ENCODE measurements around the gene DAGLA.

The DAGLA gene

DNA sequence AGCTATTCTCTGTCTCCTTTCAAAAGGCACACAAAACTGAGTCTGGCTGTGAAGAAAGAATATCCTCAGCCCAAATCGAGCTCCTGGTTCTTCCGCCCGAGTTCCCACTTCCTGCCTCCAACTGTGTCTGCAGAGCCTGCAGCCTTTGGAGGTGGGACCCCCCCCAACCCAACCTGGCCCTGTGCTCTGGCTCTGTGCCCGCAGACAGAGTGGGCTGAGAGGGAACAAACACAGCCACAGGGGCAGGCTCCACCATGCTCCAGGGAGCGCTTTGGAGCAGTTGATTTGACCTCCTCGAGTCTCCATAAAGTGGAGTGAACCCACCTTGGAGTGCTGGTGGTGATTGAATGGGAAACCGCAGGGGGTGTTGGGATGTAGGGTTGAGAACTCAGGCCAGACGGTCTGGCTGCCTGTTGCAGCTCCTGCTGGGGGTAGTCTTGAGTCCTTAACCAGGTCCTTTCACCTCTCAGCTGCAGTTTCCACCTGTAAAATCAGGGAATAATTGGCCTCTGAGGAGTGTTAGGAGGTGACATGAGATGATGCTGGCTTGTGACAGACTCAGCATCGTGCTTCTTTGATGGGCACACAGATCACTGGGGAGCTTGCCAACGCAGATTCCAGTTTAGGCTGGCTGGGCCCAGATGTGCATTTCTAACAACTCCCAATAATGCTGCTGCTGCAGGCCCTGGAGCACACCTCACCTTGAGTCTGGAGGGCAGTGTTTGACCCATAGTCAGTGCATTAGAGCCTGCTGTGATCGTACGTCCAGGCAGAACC is 11.4 kb downstream of the DAGLA start:
- DNase-seq, result peak; percentile 86

DNA sequence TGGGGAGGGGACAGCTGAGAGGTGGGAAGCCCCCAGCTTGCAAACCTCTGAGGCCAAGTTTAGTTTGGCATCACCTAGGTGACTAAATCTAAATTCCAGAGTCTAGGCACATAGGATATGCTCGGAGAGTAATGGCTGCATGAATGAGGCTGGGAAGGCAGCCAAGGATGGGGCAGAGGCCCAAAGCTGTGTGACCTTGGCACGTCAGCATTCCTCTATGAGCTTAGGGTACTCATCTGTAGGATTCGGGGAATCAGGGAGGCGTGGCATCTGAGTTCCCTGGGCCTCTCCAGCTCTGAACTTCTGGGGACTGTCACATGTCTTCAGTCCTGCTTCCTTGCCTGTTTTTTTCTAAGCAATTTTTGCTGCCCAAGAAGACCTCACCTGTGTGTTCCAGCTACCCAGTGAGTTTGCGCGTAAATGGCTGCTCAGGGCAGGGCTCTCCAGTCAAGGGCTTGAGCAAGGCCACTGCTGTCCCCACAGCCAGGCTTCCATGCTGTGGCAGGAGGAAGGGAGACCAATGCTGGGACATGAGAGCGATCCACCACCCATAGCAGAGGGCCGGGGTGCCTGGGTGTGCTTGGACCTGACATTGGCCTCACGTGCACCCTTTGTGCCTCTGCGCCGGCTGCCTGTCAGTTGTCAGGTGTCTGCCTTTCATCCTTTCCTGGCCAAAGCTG is 13.9 kb downstream of the DAGLA start:
- DNase-seq, result peak; percentile 76

- peak; percentile 49 for DNase-seq
Measured at GRCh38 chr11:61694602-61694939, 14.4 kb downstream of the DAGLA start.

GRCh38 chr11:61694946-61695706 is 14.9 kb downstream of the DAGLA start:
- DNase-seq, result peak; percentile 53

DNA sequence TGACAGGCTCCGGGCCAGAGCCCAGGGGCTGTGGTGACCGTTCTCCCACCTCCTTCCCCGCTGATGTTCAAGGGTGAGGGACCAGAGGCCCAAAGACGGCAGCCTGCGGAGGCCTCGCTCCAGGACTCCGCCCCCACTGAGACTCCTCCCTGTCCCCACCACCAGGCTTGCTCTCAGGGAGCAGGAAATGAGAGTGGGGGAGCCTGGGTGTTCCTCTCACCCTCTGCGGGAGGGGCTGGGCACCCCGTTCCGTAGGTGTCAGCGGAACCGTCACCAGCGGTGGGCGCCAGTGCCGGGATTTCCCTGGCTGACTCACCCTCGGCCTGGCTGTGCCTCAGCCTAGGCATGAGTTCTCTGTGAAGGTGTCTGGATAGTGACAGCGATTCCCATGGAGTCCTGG is 15.7 kb downstream of the DAGLA start:
- no peak for DNase-seq

DNA sequence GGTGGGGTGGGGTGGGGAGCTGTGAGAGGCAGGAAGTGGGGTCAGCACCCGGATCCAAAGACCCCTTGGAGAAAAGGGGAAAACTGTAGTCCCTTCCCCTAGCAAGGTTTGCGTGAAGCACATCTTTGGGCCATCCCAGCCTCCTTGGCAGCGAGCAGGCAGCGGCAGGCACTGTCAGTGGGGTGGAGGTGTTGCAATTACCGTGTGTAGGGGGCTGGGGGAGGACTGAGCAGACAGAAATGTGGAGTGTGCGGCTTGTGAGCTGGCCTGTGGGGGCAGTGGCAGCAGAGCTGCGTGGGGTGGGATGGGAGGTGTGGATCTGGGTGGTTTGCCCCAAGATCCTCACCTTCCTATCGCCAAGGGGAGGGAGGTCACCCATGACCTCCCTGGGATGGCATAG is 16.4 kb downstream of the DAGLA start:
- no peak for DNase-seq

- DNase-seq, result no peak
Measured at GRCh38 chr11:61697078-61697502, 16.9 kb downstream of the DAGLA start.

- DNase-seq, result no peak
Measured at GRCh38 chr11:61697764-61698163, 17.6 kb downstream of the DAGLA start.

DNA sequence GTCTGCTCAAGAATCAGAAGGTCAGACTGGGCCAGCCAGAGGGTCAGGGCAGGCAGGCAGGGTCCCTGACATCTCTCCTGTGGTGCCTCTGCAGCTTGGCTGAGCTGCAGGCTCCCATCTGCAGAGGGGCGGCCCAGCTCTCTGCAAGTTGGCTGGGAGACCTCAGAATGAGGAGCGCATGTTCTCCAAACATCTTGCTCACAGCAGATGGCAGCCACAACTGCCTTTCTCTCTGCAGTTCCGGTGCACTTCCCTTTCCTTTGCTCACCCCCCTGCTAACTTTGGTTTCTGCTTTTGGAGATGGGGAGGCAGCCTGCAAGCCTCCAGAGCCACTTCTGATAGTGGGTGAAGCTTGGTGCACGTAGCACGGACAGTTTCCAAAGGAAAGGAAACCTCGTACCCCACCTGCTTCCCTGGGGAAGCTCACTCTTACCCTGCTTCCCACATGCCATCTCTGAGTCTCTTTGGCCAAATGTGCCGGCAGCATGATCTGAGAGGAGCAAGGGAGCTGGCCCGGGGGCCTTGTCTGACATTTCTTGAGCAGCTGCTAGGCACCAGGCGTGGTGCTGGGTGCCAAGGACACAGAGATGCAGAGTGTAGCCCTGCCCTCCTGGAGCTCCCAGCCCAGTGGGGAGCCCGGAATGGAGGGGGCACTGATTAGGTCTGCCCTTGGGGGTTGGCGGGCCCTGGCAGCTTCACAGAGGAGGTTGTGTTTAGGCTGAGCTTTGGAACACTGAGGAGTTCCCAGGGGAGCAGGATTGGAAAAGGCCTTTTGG is 18.2 kb downstream of the DAGLA start:
- no peak for DNase-seq

- DNase-seq, result peak; percentile 81
Measured at GRCh38 chr11:61699737-61700160, 19.6 kb downstream of the DAGLA start.

GRCh38 chr11:61700212-61700611 is 20.0 kb downstream of the DAGLA start:
- no peak for DNase-seq

- no peak for DNase-seq
Measured at GRCh38 chr11:61700720-61701119, 20.5 kb downstream of the DAGLA start.

DNA sequence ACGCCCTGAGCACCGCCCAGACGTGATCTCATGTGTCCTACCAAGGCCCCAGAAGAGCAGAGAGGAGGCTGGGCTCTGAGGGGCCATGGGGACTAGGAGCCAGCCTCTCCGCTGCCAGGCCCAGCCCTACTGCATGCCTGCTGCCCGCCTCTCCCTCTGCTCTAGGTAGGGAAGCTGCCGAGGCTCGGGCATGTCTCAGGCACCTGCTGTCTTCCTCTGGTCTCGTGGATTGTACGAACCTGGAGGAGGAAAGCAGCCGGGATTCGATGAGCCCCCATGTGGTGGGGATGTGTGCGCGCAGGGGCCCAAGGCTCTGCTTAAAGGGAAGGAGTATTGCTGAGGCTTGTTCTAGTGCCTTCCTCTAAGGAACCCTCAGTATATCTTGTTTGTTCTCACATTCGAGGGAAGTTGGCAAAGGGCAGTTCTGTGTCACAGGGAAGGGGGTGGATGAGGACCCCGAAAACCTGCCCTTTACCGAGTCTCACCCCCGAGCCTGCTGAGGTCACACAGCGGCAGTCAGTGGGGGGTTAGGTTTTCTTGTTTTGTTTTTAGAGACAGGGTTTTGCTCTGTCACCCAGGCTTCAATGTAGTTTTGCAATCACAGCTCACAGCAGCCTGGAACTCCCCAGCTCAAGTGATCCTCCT is 21.2 kb downstream of the DAGLA start:
- DNase-seq, result peak; percentile 46

GRCh38 chr11:61702701-61703312 is 22.6 kb downstream of the DAGLA start:
- DNase-seq, result no peak

DNA sequence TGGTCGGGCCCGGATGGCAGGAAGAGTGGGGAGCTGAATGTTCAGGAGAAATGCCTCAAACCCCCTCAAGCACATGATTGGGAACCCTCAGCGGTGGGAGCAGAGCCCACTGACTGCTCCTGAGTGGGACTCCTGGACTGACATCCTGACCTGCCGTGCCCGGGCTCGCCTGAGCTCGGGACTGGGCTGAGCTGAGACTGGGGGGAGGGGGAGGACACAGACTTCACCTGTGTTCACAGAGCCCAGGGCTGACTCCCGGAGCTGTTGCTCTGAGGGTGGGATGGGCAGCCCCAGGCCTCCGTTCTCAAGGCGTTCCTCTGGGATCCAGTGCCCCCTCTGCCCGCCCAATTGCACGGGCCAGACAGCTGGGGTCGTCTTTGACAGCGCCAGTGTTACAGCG is 24.6 kb downstream of the DAGLA start:
- no peak for DNase-seq

GRCh38 chr11:61706452-61707400 is 26.5 kb downstream of the DAGLA start:
- DNase-seq, result no peak

- no peak for DNase-seq
Measured at GRCh38 chr11:61707574-61707973, 27.4 kb downstream of the DAGLA start.

GRCh38 chr11:61709110-61709509 is 28.9 kb downstream of the DAGLA start:
- no peak for DNase-seq

DNA sequence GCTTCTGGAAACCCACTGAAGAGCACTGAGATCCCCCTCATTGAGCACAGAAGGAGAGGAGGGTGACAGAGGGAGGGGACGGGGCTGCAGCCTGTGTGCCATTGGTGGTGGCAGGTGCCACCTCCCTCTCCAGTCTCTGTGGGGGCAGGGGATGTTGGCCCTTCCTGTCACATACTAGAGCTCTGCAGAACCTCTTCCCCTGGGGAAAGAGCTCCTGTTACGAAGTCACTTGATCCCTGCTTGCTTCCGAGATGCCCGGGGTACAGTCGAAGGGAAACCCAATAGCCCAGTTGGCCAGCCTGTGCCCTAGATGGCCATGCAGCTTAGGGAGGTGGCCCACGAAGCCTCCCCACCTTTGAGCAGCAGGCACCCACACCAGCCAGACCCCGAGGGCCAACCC is 29.4 kb downstream of the DAGLA start:
- no peak for DNase-seq

GRCh38 chr11:61710019-61710418 is 29.8 kb downstream of the DAGLA start:
- no peak for DNase-seq

GRCh38 chr11:61711037-61711436 is 30.8 kb downstream of the DAGLA start:
- DNase-seq, result no peak

All from NCI-H1092 (cell line).